NCI-H526 treated with DMSO at 0.1 percent for 48 hours (cell line): ENCODE data around the gene KAT7.
A peak's percentile ranks its signal among the peaks of the same experiment; 100 is the strongest.

ENCODE experiments used
- DNase-seq: peaks from one replicate; lab custom pipeline; 2025; lab: John Stamatoyannopoulos, UW

The KAT7 gene

DNA sequence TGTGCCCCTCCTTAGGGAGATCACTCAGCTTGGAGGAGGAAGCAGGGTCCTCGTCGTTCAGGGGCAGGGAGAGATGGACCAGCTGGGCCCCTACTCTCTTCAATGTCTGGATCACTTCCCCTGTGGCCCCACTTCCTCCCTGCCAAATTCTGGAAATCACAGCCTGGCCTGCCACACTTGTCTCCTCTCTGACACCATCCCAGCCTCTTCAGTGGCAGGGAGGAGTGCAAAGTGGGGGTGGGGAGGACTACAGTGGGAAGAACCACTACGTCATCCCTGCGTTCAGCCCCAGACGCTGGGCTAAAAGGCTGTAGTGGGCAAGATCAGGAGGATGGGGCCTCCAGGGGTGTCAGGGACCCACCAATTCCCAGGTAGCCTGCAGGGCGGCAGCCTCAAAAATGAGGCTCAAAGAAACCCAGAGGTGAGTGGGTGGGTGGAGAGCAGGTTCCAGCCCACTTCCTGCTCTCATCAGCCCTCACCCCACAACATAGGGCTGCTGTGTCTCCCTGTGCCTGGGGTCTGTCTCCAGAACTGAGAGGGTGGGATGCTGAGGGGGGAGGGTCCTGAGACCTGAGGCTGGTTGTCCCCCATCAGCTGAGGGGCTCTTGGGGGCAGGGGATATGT, 84.4 kb downstream of the KAT7 start:
- no peak for DNase-seq

DNA sequence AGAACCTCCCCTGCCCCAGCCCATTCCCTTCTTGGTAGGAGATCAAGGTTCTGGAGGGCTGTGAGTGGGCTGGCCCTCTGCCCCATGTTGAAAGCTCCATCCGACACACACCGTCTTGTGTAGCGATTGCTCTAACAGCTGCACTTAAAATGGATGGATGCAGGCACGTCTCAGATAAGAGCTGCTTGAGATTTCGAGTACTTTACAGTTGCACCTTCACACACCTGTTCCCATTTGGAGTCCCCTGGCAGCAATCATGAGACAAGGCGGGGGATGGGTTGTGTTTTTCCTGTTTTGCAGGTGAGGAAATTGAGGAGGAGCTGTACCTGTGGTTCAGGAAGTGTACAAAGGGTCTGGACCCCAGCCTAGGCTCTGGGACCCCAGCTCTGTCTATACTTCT, 85.0 kb downstream of the KAT7 start:
- DNase-seq, result no peak

DNA sequence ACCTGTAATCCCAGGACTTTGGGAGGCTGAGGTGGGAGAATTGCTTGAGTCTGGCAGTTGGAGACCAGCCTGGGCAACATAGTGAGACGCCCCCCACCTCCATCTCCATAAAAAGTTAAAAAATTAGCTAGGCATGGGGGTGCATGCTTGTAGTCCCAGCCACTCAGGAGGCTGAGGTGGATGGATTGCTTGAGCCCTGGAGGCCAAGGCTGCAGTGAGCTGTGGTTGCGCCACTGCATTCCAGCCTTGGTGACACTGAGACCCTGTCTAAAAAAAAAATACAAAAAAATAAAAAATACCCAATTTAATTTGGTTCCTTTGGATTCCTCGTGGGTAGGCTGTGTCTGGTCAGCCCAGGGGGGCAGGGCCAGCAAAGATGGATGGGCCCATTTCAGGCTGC, 85.4 kb downstream of the KAT7 start:
- DNase-seq, result no peak

DNA sequence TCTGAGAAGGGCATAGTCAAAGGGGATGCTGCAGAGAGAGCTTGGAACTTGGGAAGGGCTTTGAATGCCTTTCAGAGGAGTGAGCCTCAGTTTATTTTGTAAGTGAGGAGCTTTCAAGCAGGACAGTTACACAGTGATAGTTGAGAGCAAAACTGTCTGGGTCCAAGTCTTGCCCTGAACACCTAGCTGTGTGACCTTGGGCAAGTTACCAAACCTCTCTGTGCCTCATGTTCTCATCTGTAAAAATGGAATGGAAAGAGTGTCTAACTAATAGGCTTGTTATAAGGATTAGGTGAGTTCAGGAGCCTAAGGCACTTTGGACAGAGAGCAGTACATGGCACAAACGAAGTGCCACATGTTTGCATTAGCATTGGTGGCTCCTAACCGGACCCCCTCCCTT, 86.4 kb downstream of the KAT7 start:
- no peak for DNase-seq

- no peak for DNase-seq
Measured at GRCh38 chr17:49875685-49876084, 87.2 kb downstream of the KAT7 start.

DNA sequence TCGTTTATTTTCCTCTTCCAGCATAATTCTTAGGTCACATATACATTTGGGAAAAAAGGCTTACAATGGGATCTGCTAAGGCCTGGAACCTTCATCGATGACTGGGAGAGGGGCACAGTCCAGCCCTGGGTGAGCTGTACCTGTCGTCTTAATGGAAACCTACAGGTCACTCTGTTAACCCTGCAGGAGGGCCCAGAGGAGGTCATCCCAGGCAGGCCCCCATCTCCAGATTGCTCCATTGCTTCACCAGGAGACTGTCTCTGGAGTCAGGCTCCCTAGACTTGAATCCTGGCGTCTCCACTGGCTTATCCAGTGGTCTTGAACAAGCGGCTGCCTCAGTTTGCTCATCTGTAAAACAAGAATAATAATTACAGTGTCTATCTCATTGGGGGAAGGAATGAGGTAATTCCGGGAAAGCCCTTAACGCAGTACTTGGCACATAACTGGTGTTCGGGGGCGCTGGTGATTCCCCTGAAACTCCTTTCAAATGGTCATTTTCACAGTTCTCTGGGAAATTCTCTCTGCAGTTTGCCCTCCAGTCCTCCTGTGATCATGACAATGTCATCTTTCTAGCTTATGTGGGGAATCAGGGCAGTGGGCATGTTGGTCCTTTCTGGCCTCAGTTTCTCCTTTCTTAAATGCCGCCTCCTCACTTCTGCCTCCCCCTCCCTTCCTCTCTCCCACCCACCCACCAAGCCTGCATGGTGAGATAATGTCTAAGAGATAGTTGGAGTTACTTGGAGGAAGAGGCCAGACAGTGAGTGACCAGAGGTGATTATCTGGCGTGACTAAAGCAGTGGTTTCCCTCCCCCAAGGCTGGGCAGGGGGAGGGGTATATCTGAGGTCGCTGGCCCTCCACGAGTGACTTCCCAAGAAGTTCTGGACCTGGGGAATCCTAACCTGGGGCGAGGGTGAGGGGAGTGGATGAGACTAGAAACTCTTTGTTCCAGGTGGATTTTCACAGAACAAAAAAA, 90.7 kb downstream of the KAT7 start:
- DNase-seq, result no peak

GRCh38 chr17:49880291-49881053, 92.0 kb downstream of the KAT7 start:
- DNase-seq, result peak; percentile 45

DNA sequence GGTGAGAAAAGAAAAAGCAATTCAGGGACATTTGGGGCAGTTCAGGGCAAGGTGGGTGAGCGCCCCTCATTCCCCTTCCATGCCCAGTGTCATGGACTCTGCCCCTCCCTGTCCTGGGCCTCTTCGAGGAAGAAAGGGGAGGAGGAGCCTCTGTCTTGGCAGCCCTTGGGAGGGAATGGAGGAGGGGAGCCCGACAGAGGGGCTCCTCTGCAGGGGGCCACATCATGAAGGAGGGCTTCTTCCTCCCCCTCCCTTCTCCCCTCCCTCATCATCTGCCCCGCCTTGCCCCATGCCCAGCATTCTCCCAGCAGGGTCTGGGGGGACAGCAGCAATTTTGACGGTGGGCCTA, 92.5 kb downstream of the KAT7 start:
- DNase-seq, result no peak

- DNase-seq, result no peak
Measured at GRCh38 chr17:49882434-49882833, 94.0 kb downstream of the KAT7 start.
